ENCODE measurements around the gene HEMK1. TPM values are rescaled to one million over a fixed set of nuclear protein-coding genes. Genes with fewer than 3 reads are reported as not detected.

The HEMK1 gene
- total RNA-seq, 1 experiment from 2014 or later: 12.5 TPM

GRCh38 chr3:50524746-50525145 lies 44.6 kb upstream of the HEMK1 start:
- no peak overlapping the region; the same call in 1 of the 2 replicates for H3K14ac ChIP-seq (ENCODE audit: insufficient read depth, low read length)
- no peak overlapping the region for H2BK20ac ChIP-seq (ENCODE audit: low read depth, low read length, poor library complexity, severe bottlenecking)
- H4K20me1 ChIP-seq (ENCODE audit: control insufficient read depth, insufficient read depth, insufficient read length): peaks cover 2% of the 10 kb centered on the region
- H3K4me1 ChIP-seq (ENCODE audit: insufficient read depth, low read length): peaks cover 9% of the 10 kb centered on the region; the same call in 1 of the 2 replicates
- H3K36me3 Mint-ChIP-seq (ENCODE audit: insufficient read depth in 1 of 3, low read depth in 3 of 3): no peaks in the 10 kb centered on the region
- H2BK120ac ChIP-seq (ENCODE audit: low read depth, low read length, poor library complexity, severe bottlenecking): no peak overlapping the region
- peaks cover 57 to 61% of the 10 kb centered on the region in 2 experiments for H3K4me1 Mint-ChIP-seq
- H3K9me3 ChIP-seq (ENCODE audit: control insufficient read depth, low read depth, low read length): no peaks in the 10 kb centered on the region
- no CpG with 5 or more reads among the region's 5 CpGs for WGBS (ENCODE audit: extremely low coverage, insufficient read length, low lambda C conversion rate)
- H3K56ac ChIP-seq (ENCODE audit: insufficient read length, low read depth, low read length): no peak overlapping the region
- H3K9ac ChIP-seq (ENCODE audit: extremely low read depth, insufficient read length, low read length): no peak overlapping the region
- no peaks in the 10 kb centered on the region; a peak in 1 of 5 replicates for H3K9me3 Mint-ChIP-seq
- no peak overlapping the region for H3K27ac ChIP-seq (ENCODE audit: insufficient read length, low read depth, low read length)
- no peak overlapping the region for H3K4me2 ChIP-seq (ENCODE audit: insufficient read depth, insufficient read length, low read length)
- TF ChIP-seq CTCF (conservative IDR thresholded peaks at IDR 0.05): no peak
- H2AK5ac ChIP-seq (ENCODE audit: insufficient read length, low read length): no peak overlapping the region
- H4K5ac ChIP-seq (ENCODE audit: insufficient read length, low read depth, low read length): no peak overlapping the region
- H4K91ac ChIP-seq (ENCODE audit: insufficient read length, low read depth, low read length): no peak overlapping the region
- no peak overlapping the region for H2BK5ac ChIP-seq (ENCODE audit: insufficient read length, low read length)
- H2AFZ ChIP-seq (ENCODE audit: low read length): no peak overlapping the region
- H3K79me1 ChIP-seq (ENCODE audit: insufficient read depth, low read depth, low read length, poor library complexity, severe bottlenecking): no peaks in the 10 kb centered on the region
- DNase-seq: no peak
- H2BK15ac ChIP-seq (ENCODE audit: low read depth, low read length): no peak overlapping the region
- H3K18ac ChIP-seq (ENCODE audit: insufficient read length, low read depth, low read length): no peak overlapping the region
- H3K79me2 ChIP-seq (ENCODE audit: insufficient read depth, low read length): no peaks in the 10 kb centered on the region
- H3K23ac ChIP-seq (ENCODE audit: insufficient read length, low read depth, low read length): no peak overlapping the region
- no peaks in the 10 kb centered on the region for H3K23me2 ChIP-seq (ENCODE audit: insufficient read length, low read depth, low read length, poor library complexity, severe bottlenecking)
- H4K8ac ChIP-seq (replicated peaks; ENCODE audit: insufficient read length, low read depth, low read length): no peak overlapping the region
- H2BK12ac ChIP-seq (ENCODE audit: insufficient read length, low read depth, low read length): no peak overlapping the region
- peaks cover 6% of the 10 kb centered on the region for H3K27me3 Mint-ChIP-seq (ENCODE audit: low read depth)
- H3T11ph ChIP-seq (ENCODE audit: low read length): no peak overlapping the region
- H3K27ac Mint-ChIP-seq: peak overlapping the region in 1 of 3 experiments; percentile 64; a peak in 2 of 7 replicates
- H3K4ac ChIP-seq (ENCODE audit: low read depth, low read length): no peak overlapping the region
- no peak overlapping the region for H3K4me3 Mint-ChIP-seq
- no peaks in the 10 kb centered on the region for H3K27me3 ChIP-seq (ENCODE audit: insufficient read depth, low read length)

Data from H9 (cell line).